ENCODE measurements around the gene VAMP3. TPM values are rescaled to one million over a fixed set of nuclear protein-coding genes. Genes with fewer than 3 reads are reported as not detected.

The VAMP3 gene
- total and polyA plus RNA-seq, 2 donors (not counting 1 experiment from before 2014, with no cell fraction given) = 22.4 to 49.6 TPM

GRCh38 chr1:7826363-7826762 is 55.3 kb downstream of the VAMP3 start:
- intact Hi-C loops (cut with micrococcal nuclease) = no loop called here
- Mint-ChIP-seq H3K27me3 (no peaks in the 10 kb centered on the region), H3K9me3 (ENCODE audit: insufficient read depth) (no peaks in the 10 kb centered on the region), H3K4me3 (no peak overlapping the region), H3K27ac (no peak overlapping the region), H3K4me1 (peaks cover 12% of the 10 kb centered on the region)
- ChIA-PET POLR2A (no interaction called here), CTCF (no interaction called here)
- ATAC-seq (ENCODE audit: low read depth) = no peak
- H3K27ac ChIP-seq (ENCODE audit: low read length in 2 of 2) = no peak overlapping the region
- TF ChIP-seq EZH2 (IDR thresholded peaks at IDR 0.05; ENCODE audit: borderline replicate concordance, insufficient read depth, low read depth, low read length, poor library complexity, severe bottlenecking) (no peak), CTCF (IDR thresholded peaks at IDR 0.05) (no peak)
- no peaks in the 10 kb centered on the region for H3K9me3 ChIP-seq (ENCODE audit: control extremely low read depth in 1 of 3, control insufficient read depth in 2 of 3, insufficient read depth in 1 of 3, low read length in 2 of 3)
- peaks cover 3 to 16% of the 10 kb centered on the region in 2 donors for H3K4me1 ChIP-seq (ENCODE audit: control insufficient read depth in 2 of 2, insufficient read depth in 2 of 2, low read length in 2 of 2)
- peak overlapping the region; percentile 35 for H3K4me2 ChIP-seq (replicated peaks; ENCODE audit: low read depth, low read length, poor library complexity, severe bottlenecking)
- H3K36me3 ChIP-seq (replicated peaks in 1 of 2; ENCODE audit: control extremely low read depth in 1 of 2, control insufficient read depth in 1 of 2, extremely low read depth in 1 of 2, insufficient read depth in 2 of 2, low read length in 1 of 2) = peaks cover 0 to 3% of the 10 kb centered on the region in 2 experiments
- no peak overlapping the region for H3K9ac ChIP-seq (ENCODE audit: low read length)
- no peak overlapping the region for H2AFZ ChIP-seq (ENCODE audit: insufficient read depth, low read depth, low read length, poor library complexity, severe bottlenecking)
- whole genome bisulfite sequencing (ENCODE audit: insufficient coverage) = no CpG with 5 or more reads among the region's 7 CpGs
- no peak for DNase-seq
- H4K20me1 ChIP-seq (ENCODE audit: control insufficient read depth, insufficient read depth, low read length, poor library complexity, severe bottlenecking) = no peaks in the 10 kb centered on the region
- no peaks in the 10 kb centered on the region for H3K27me3 ChIP-seq (replicated peaks in 1 of 4; ENCODE audit: control extremely low read depth in 1 of 4, control insufficient read depth in 3 of 4, insufficient read depth in 4 of 4, low read length in 3 of 4)
- H3K4me3 ChIP-seq (ENCODE audit: control extremely low read depth in 1 of 5, extremely low read depth in 1 of 5, insufficient read depth in 1 of 5, low read depth in 2 of 5, low read length in 4 of 5) = peak overlapping the region in 1 of 5 experiments; percentile 9
- H3K79me2 ChIP-seq (ENCODE audit: control insufficient read depth, insufficient read depth, low read length) = no peaks in the 10 kb centered on the region

GRCh38 chr1:7827126-7827955 is 56.2 kb downstream of the VAMP3 start:
- peak overlapping the region in 1 of 2 donors; percentile 25 for H3K27ac ChIP-seq (ENCODE audit: low read length in 2 of 2)
- no peaks in the 10 kb centered on the region for H3K79me2 ChIP-seq (ENCODE audit: control insufficient read depth, insufficient read depth, low read length)
- peaks cover 7 to 17% of the 10 kb centered on the region in 2 donors for H3K4me1 ChIP-seq (ENCODE audit: control insufficient read depth in 2 of 2, insufficient read depth in 2 of 2, low read length in 2 of 2)
- peak overlapping the region; percentile 47 for H2AFZ ChIP-seq (ENCODE audit: insufficient read depth, low read depth, low read length, poor library complexity, severe bottlenecking)
- POLR2A ChIA-PET = no interaction called here
- DNase-seq = peak; percentile 68
- Mint-ChIP-seq H3K27me3 (no peaks in the 10 kb centered on the region), H3K9me3 (ENCODE audit: insufficient read depth) (no peaks in the 10 kb centered on the region), H3K4me3 (peak overlapping the region; percentile 85), H3K4me1 (peaks cover 17% of the 10 kb centered on the region), H3K27ac (peak overlapping the region; percentile 89)
- H3K4me2 ChIP-seq (replicated peaks; ENCODE audit: low read depth, low read length, poor library complexity, severe bottlenecking) = peak overlapping the region; percentile 35
- ATAC-seq (ENCODE audit: low read depth) = no peak
- intact Hi-C loops (cut with micrococcal nuclease) = no loop called here
- TF ChIP-seq EZH2 (IDR thresholded peaks at IDR 0.05; ENCODE audit: borderline replicate concordance, insufficient read depth, low read depth, low read length, poor library complexity, severe bottlenecking) = no peak
- no peak for TF ChIP-seq CTCF (IDR thresholded peaks at IDR 0.05)
- no peaks in the 10 kb centered on the region for H3K9me3 ChIP-seq (ENCODE audit: control extremely low read depth in 1 of 3, control insufficient read depth in 2 of 3, insufficient read depth in 1 of 3, low read length in 2 of 3)
- H4K20me1 ChIP-seq (ENCODE audit: control insufficient read depth, insufficient read depth, low read length, poor library complexity, severe bottlenecking) = no peaks in the 10 kb centered on the region
- H3K9ac ChIP-seq (ENCODE audit: low read length) = peak overlapping the region; percentile 31
- 69% methylated on average over 26 of the region's 39 CpGs for whole genome bisulfite sequencing (ENCODE audit: insufficient coverage)
- no peaks in the 10 kb centered on the region for H3K27me3 ChIP-seq (replicated peaks in 1 of 4; ENCODE audit: control extremely low read depth in 1 of 4, control insufficient read depth in 3 of 4, insufficient read depth in 4 of 4, low read length in 3 of 4)
- CTCF ChIA-PET = interaction anchor here (0.6 kb wide), 1 partner anchor 20 kb away, joined by 3 read pairs; no protein-coding TSS in a partner anchor
- H3K4me3 ChIP-seq (ENCODE audit: control extremely low read depth in 1 of 5, extremely low read depth in 1 of 5, insufficient read depth in 1 of 5, low read depth in 2 of 5, low read length in 4 of 5) = peak overlapping the region; percentile 20 to 53 (median 36)
- peaks cover 0 to 3% of the 10 kb centered on the region in 2 experiments for H3K36me3 ChIP-seq (replicated peaks in 1 of 2; ENCODE audit: control extremely low read depth in 1 of 2, control insufficient read depth in 1 of 2, extremely low read depth in 1 of 2, insufficient read depth in 2 of 2, low read length in 1 of 2)
